ENCODE results near the gene LARP1B. TPM values are rescaled to one million over a fixed set of nuclear protein-coding genes. Genes with fewer than 3 reads are reported as not detected.
"Not testable (repeated sequence)": the region's sequence is repeated elsewhere in the genome, so short reads cannot be mapped to it uniquely, and the experiment has no call there.

LARP1B gene
- polyA plus RNA-seq, 4 donors: 19.9 to 25.4 (median 22.7) TPM

DNA sequence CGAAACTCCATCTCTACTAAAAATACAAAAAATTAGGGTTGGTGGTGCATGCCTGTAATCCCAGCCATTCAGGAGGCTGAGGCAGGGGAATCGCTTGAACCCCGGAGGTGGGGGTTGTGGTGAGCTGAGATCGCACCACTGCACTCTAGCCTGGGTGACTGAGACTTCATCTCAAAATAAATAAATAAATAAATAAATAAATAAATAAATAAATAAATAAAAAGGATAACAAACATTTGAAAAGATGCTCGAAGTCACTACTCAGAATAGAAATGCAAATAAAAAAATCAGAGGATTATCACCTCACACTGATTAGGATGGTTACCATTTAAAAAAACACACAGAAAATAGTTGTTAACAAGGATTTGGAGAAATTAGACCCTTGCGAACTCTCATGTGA, 73.8 kb downstream of the LARP1B start:
- no peak for DNase-seq (ENCODE audit: low read depth in 4 of 4, low spot score in 2 of 4)

DNA sequence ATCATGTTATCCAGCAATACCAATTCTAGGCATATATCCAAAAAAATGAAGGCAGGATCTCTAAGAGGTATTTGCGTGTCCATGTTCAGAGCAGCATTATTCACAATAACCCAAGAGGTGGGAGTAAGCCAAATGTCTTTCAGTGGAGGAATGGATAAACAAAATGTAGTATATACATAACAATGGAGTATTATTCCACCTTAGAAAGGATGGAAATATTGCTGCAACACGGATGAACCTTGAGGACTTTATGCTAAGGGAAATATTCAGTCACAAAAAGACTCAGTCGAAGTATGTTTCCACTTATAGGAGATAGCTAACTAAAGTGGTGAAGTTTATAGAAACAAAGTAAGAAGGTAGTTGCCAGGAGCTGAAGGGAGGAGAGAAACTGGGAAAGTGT, 74.3 kb downstream of the LARP1B start:
- no peak for DNase-seq (ENCODE audit: low read depth in 4 of 4, low spot score in 2 of 4)

DNA sequence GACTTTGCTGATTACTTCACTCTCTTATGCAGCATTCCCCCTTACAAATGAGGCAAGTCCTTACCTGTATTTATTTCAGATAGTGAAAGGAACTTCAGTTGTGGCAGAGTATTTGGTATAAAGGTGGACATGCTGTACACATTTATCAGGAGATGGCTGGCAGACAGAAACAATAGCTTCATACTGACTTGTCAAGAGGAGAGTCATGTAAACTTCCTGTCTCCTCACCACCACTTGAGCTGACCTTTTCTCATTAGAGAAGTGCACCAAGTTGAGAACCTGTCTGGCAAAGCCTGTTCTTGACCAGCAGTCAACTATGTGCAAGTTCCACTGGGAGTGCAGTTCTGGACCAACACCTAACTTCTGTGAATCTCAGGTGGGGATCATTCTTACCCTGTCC, 80.8 kb downstream of the LARP1B start:
- no peak for DNase-seq (ENCODE audit: low read depth in 4 of 4, low spot score in 2 of 4)

DNA sequence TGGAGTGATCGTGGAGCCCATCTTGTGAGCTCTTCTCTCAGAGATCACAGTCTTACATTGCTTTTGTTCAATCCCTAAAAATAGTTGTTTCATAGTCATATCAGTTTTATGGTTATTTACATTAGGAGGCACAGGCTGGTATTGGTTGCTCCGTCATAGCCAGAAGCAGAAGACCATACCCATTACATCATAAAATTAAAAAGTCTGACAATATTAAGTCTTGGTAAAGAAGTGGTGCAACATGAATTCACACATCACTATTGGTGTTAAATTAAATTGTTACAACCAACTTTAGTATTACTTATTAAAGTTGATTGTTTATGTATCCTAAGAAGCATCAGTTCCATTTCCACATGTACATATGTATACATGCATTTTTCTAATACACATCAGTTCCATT, 84.6 kb downstream of the LARP1B start:
- DNase-seq (ENCODE audit: low read depth in 4 of 4, low spot score in 2 of 4): no peak

DNA sequence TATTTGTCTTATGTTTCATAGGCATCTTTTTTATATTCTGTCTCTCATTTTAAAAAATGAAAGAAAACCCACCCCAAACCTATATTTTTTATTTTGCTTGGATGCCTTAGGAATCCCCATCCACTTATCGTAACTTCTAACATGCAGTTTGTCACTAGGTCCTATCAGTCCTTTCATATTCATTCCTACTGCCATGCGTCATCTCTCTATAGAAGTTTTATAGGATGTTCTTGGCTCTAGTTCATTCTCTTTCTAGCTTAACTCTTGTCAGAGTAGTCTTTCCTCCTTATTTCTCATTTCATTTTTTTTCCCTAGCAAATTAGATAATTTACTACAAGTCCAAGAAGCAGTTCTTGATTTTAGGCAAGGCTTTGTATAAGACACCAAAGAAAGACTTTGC, 92.7 kb downstream of the LARP1B start:
- DNase-seq (ENCODE audit: low read depth in 4 of 4, low spot score in 2 of 4): no peak

DNA sequence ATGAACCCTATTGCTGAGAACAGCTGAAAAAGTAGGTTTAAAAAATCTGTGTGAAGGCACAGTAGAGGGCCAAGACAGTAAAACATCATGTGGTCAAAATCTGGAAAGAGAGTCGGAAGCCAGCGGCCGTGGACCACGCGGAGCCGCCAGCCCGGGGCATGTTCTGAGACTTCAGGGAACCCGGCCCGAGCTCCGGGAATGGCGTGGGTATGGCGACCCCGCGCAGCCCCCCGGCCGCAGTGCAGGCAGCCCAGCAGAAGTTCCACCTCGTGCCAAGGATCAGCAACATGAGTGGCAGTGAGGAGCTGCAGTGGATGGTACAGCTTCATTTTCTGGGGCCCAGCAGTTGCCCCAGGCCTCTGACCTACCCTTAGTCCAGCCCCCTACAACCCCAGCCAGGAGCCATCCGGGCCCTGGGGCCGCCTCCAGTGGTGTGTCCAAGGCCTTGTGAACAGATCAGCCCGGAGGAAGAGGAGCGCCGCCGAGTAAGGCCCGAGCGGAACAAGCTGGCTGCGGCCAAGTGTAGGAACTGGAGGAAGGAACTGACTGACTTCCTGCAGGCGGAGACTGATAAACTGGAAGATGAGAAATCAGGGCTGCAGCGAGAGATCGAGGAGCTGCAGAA, 94.2 kb downstream of the LARP1B start:
- no peak for DNase-seq (ENCODE audit: low read depth in 4 of 4, low spot score in 2 of 4)

DNA sequence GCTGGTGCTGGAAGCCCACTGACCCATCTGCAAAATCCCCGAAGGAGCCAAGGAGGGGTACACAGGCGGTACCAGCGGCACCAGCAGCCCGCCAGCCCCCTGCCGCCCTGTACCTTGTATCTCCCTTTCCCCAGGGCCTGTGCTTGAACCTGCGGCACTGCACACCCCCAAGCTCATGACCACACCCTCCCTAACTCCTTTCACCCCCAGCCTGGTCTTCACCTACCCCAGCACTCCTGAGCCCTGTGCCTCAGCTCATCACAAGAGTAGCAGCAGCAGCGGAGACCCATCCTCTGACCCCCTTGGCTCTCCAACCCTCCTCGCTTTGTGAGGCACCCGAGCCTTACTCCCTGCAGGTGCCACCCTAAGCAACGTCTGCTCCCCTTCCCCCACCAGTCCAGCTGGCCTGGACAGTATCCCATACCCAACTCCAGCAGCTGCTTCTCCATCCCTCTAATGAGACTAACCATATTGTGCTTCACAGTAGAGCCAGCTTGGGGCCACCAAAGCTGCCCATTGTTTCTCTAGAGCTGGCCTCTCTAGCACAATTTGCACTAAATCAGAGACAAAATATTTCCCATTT, 94.9 kb downstream of the LARP1B start:
- DNase-seq (ENCODE audit: low read depth in 4 of 4, low spot score in 2 of 4): no peak

DNA sequence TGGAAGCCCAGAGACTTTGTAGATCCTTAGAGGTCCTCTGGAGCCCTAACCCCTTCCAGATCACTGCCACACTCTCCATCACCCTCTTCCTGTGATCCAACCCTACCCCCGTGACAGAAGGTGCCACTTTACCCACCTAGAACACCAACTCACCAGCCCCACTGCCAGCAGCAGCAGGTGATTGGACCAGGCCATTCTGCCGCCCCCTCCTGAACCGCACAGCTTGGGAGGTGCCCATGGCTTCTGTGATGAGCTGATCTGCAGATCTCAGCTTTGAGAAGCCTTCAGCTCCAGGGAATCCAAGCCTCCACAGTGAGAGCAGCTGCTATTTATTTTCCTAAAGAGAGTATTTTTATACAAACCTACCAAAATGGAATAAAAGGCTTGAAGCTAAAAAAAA, 95.4 kb downstream of the LARP1B start:
- not testable (repeated sequence) for DNase-seq (ENCODE audit: low read depth in 4 of 4, low spot score in 2 of 4)

DNA sequence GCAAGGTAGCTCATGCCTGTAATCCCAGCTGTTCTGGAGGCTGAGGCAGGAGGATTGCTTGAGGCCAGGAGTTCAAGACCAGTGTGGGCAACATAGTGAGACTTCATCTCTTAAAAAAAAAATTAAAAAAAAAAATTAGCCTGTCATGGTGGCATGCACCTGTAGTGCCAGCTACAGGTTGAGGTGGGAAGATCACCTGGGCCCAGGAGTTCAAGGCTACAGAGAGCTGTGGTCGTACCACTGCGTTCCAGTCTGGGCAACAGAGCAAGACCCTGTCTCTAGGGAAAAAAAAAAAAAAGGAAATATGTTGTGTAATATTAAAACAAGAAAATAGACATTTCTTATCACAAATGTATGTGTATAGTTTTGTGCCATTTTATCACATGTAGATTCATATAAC, 97.8 kb downstream of the LARP1B start:
- no peak for DNase-seq (ENCODE audit: low read depth in 4 of 4, low spot score in 2 of 4)

DNA sequence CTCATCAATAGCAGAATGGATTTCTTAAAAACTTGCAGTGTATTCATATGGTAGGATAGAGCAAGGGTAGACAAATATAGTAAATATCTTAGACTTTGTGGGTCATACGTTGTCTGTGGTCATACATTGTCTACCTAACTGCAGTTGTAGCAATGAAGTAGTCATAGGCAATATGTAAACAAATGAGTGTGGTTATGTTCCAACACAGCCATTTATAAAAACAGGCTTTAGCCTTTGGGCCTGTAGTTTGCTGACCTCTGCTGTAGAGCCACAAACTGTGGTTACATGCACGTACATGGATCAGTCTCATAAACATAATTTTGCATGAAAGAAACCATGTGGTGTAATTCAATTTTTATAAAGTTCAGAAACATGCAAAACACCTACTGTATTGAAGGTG, 98.9 kb downstream of the LARP1B start:
- no peak for DNase-seq (ENCODE audit: low read depth in 4 of 4, low spot score in 2 of 4)

DNA sequence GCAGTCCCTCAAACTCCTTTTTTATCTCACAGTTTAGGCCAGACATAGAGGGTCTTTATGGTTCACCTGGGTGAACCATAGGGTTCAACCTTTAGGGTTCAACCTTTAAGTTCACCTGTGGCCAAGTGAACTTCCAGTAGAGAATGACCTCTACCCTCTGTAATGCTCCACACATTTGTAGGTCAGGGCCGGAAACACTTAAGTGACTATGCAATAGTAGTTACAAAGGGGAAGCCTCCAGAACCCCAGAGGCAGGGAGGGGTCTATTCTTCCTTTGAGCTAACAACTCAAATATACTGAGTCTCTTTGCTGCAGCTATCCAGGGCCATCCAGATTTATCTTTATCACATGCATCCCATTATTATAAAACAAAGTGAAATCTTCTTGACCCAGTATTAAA, 100.0 kb downstream of the LARP1B start:
- no peak for DNase-seq (ENCODE audit: low read depth in 4 of 4, low spot score in 2 of 4)

DNA sequence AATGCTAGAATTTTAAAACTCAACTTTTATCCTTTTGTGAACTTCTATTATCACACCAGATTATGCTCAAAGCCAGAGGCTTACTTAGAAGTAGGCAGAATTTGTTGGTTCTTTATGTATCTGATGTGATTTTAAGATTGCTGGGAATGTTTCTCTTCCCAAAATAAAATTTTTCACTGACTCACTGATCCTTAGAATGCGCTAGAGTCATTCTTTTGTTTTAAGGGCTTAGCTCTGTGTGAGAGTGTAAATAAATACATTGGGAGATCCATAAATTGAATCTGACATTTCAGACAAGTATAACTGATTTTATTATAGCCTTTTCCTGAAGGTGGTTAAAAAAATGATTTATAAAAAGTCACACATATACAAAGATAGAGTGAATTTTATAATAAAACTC, 101.3 kb downstream of the LARP1B start:
- DNase-seq (ENCODE audit: low read depth in 4 of 4, low spot score in 2 of 4): no peak

DNA sequence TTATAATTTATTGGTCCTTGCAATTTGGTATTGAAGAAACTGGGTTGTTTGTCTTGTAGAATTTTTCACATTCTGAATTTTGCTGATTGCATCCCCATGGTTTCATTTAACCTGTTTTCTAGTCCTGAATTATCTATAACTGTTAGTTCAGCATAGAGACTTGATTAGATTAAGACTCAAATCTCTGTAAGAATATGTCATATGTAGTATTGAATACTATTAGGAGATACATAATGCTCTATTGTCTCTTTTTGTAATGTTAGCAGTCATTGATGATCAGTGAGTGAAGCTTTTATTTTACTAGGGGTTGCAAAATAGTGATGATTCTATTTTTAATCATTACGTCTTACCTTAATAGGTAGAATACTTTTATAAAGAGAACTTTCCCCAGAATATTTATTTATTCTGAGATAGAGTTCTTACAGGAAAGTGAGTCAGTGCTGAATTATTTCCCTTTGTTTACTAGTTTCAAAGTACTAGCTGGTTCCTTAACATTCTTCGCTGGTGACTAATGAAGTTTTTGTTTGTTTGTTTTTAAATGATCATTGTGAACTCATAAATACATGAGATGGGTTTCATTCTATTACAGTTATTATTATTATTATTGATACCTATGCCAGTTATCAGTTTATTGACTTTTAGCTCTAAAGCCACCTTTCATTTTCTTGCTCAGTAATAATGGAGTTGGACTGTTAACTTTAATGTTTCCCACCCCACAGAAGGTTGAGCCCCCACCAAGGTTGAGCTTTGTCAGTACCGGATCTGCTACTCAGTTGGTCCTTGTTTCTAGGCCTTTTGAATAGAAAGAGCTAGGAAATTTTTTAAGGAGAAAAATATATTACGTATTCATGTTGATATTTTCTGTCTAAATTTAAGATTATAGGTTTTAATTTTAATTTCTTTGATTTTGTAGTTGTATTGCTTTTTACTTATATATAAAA, 102.3 kb downstream of the LARP1B start:
- DNase-seq (ENCODE audit: low read depth in 4 of 4, low spot score in 2 of 4): no peak

DNA sequence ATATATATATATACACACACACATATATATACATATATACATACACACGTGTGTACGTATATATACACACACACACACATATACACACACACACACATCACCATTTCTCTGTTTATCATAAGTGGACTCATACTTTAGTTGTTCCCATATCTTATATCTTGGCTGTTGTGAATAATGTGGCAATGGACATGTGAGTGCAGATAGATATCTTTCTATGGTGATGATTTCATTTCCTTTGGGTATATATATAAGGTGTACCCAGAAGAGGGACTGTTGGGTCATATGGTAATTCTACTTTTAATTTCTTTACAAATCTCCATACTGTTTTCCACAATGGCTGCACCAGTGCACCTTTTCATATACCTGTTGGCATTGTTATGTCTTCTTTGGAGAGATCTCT, 105.9 kb downstream of the LARP1B start:
- DNase-seq (ENCODE audit: low read depth in 4 of 4, low spot score in 2 of 4): no peak

DNA sequence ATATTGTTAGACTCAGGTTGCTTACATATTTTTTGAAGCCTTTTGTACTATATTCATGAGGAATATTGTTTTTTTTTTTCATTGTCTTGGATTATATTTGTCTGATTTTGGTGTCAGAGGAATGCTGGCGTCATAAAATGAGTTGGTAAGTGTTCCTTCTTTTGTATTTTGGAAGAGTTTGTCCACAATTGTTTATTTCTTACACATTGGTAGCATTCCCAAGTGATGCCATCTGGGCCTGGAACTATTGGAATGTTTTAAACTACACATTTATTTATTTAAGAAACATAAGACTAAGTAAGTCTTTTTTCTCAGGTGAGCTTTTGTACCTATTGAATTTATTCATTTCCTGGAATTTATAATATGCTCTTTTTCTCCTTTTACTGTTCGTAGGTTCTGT, 107.6 kb downstream of the LARP1B start:
- DNase-seq (ENCODE audit: low read depth in 4 of 4, low spot score in 2 of 4): no peak

DNA sequence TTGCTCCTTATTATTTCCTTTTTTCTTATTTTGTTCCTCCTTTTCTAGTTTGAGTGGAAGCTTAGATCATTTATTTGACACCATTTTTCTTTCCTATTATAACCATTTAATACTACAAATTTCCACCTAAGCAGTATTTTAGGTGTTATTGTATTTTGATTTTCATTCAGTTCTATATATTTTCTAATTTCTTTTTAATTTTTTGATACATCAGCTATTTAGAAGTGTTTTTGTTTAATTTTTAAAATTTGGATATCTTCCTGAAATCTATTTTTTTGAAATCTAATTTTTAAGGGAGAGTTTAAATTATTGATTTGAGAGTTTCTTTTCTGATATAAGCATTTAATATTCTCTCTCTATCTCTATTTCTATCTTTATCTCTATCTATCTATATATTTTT, 108.1 kb downstream of the LARP1B start:
- no peak for DNase-seq (ENCODE audit: low read depth in 4 of 4, low spot score in 2 of 4)

DNA sequence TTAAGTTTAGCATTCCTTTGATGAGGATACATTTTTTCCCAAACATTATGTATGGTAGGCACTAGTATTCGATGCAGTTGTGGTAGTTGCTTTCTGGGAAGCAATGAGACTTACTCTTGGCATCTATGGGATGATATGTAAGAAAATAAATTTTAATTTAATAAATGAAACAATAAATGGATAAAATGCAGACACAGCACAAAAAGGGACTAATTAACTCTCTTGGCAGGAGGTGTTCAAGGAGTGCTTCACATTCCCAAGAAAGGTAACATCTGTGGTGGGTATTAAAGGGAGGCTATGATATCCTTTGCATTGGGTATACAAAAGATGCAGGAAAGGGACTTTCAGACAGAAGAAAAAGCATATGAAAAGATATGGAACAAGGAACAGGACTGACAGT, 115.5 kb downstream of the LARP1B start:
- no peak for DNase-seq (ENCODE audit: low read depth in 4 of 4, low spot score in 2 of 4)

DNA sequence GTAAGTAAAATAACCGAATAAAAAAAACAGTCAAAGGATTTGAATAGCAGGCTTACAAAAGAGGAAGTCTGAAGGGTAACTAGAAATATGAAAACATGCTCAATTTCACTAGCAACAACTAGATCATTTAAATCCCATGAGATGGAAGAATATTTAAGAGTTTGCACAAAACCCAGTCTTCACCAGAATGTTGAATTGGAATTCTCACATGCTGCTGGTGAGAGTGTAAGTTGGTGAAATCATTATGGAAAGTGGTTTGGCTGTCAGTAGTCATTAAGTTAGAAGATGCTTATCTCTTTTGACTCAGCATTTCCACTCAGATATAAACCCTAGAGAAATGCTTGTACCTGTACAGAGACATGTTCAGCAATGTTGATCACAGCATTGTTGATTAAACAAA, 116.4 kb downstream of the LARP1B start:
- no peak for DNase-seq (ENCODE audit: low read depth in 4 of 4, low spot score in 2 of 4)

DNA sequence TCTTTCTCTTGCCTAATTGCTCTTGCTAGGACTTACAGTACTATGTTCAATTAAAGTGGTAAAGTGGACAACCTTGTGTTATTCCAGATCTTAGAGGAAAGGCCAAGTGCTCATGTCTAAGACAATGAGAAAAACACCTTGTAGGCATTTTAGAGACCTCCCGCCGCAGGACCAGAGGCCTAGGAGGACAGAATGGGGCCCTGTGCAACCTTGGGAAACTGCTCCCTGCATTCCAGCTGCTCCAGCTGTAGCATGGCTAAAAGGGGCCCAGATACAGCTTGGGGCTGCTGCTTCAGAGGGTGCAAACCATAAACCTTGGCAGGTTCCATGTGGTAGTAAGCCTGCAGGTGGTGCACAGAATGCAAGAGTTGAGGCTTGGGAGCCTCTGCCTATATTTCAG, 125.5 kb downstream of the LARP1B start:
- DNase-seq (ENCODE audit: low read depth in 4 of 4, low spot score in 2 of 4): no peak

DNA sequence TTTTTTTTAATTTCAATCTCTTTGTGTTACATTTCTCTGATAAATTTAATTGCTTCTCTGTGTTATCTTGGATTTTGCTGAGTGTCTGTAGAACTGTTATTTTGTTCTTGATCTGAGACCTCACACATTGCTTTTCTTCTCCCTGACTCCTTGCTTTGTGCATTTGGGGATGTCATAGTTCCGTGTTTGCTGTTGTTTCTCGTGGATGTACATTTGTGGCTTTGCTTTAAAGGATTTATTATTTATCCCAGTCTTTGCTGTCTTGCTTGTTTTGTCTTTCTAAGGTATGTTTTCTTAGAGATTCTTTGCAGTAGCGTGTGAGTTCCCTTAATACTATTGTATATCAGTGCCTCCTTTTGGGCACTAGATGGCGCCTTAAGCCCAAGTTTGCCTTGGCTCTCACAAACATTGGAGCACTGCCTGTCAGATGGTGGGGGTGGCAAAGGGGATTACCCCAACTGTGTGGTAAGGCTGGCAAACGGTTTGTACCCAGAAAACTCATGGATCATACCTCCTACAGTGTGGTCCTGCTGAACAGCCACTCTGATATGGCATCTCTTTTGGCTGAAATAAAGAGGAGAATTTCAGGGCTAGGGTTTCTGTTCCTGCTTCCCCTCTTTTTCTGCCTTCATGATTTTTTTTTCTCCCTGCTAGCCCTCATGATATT, 130.1 kb downstream of the LARP1B start:
- peak; percentile 19 to 55 (median 42) for DNase-seq (ENCODE audit: low read depth in 4 of 4, low spot score in 2 of 4)

Measured in left renal cortex interstitium (tissue), 4 donors.